Stimulated activated CD4-positive, alpha-beta T cell treated with anti-CD3 and anti-CD28 coated beads, Interleukin-2, amount 100 ng/mL, for 24 hours (primary cell): ENCODE data around the gene MPDZ.
"Not testable (repeated sequence)": the region's sequence is repeated elsewhere in the genome, so short reads cannot be mapped to it uniquely, and the experiment has no call there.

Source experiments
- DNase-seq, 2 donors: peaks; one replicate each; pipeline ENCODE4 v3.0.0-alpha.2; 2020

The MPDZ gene

GRCh38 chr9:13267743-13268142, 11.7 kb downstream of the MPDZ start:
- DNase-seq, result no peak

GRCh38 chr9:13266167-13266566, 13.3 kb downstream of the MPDZ start:
- no peak for DNase-seq

DNA sequence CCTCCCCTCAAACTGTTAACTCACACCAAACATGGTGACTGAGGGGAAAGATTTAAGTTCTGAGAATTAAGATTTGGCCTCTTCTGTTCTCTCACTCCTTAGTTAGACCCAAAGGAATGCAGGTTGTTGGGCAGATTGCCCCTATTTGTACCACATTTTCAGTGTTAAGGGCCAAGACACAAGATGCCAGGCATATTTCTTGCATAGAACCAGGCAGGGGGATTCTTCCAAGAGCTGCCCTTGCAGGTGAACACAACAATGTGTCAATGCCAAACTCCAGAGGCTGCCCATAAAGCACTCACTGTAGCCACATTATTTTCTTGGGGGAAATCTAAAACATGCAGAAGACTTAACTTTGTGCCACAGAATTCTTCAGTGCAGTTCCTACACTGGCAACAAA, 14.7 kb downstream of the MPDZ start:
- DNase-seq, result no peak

DNA sequence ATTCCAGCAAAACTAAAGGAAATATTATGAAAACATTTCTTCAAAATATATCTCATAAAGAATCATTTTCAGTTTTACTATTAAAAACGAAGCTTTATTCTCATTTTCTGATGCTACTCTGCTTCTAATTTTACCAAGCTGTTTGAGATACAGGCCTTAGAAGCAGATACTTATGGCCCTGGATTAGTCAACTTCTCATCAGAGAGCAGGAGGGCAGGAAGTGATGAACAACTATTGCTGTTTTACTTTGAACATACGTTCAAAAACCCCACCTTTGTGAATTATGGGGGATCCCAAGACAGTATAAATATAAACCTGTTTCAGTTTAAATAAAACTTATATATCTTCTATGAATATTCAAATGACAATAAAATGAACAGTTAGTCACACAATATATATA, 16.0 kb downstream of the MPDZ start:
- DNase-seq, result no peak

- DNase-seq, result no peak
Measured at GRCh38 chr9:13252852-13253251, 26.6 kb downstream of the MPDZ start.

DNA sequence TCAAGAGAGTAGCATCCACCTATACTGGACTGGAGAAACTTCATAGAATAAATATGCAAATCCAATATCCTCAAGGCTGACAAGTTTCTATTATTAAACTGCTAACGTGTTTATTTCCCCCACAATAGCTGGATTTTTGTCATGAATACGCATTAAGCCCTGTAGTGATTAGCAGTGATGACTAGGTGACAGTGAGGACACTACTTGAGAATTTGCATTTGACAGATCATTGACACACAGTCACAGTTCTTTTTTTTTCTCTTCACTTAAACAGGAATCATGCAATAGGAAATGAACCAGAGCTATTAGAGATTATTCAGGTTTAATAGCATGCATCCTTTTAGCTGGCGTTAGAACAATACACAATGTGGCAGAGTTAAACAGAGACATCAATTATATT, 35.3 kb downstream of the MPDZ start:
- no peak for DNase-seq

DNA sequence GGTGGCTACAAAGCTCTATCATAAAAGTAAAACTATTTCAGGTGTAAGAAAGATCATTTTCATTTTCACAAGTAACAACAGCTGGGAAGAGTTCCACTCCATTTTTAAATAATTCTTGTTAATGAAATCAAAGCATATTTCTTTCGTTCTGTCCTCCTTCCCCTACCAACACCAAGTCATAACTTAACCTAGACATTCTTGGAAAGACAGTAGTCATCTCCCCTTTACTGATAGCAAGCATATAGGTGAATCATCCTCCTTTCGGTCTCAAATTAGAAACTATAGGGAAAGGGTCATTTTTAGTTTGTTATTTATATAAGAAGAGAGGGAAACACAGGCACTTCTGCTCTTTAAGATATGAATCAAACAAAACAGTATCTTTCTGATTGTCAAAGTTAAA, 38.2 kb downstream of the MPDZ start:
- DNase-seq, result no peak

DNA sequence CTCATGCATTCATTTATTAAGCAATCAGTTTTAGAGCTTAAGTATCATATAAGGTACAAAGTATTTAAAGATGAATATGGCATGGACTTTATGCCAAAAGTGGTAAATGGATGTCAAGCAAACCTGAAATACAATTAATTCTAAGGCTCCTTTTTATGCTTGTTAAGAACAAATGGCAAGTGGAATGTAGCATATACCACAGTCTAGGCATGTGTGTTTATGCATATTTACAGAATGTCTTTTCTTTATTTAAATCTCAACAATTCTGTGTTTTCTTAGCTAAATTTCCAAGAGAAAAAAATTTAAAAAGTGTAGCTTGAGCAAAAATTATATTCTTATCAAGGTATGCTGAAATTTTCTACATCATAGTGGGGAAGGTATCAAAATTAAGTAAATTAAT, 39.8 kb downstream of the MPDZ start:
- no peak for DNase-seq

GRCh38 chr9:13239208-13239607, 40.3 kb downstream of the MPDZ start:
- no peak for DNase-seq

DNA sequence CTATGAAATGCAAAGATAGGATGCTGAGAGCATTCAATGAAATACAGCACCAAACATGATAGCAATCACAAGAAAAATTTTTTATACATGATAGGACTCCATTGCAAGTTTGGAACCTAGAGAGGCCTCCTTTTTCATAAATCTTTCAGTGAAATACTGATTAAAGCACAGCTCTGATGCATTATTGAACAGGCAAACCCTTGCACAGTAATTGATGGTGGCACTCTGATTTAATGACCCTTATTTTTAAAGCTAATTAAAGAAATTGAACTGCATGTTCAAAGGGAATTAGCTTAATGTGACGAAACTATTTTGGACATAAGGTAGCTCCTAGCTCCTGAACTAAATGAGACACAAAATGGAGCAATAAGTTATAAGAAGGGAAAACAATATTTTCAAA, 44.6 kb downstream of the MPDZ start:
- no peak for DNase-seq

DNA sequence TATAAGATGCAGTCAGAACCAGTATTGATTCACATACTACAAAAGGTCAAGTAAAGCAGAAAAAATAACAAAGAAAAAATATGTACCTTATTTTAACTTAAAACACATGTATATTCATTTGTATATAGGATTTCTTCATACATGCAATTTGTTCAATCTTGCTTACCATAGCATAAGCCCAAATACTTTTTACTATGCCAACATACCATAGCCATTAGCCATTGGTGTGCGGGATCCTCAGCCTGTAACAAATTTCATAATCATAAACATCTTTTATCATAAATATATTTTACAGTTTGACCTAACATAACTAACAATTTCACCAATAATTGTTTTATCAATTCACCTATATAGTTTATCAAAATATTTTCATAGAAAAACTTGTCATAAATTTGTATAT, 51.1 kb downstream of the MPDZ start:
- no peak for DNase-seq

DNA sequence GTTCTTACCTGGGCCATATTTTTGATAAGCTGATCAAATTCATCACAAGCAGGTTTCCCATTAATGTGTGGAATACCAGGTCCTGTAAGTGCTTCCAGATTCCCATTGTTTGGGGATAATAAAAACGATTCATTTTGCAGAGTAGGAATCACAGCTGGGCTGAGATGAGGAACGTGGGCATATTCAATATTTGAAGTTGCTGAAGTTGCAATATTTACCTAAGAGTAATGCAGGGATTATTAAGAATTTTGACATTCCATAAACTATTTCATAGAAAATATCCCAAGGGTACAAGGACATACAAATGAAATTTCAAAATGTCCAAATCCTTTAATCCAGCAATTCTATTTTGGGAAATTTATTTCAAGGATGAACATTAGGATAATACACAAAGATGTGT, 55.1 kb downstream of the MPDZ start:
- DNase-seq, result no peak

DNA sequence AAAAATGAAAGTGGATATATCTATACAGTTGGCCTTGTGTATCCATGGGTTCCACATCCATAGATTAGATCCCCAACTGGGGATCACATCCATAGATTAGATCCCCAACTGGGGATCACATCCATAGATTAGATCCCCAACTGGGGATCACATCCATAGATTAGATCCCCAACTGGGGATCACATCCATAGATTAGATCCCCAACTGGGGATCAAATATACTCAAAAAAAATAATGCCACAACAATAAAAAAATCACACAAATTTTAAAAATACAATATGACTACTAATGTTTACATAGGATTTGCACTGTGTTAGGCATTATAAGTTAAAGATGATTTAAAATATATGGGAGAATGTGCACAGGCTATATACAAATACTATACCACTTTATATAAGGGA, 56.8 kb downstream of the MPDZ start:
- not testable (repeated sequence) for DNase-seq

DNA sequence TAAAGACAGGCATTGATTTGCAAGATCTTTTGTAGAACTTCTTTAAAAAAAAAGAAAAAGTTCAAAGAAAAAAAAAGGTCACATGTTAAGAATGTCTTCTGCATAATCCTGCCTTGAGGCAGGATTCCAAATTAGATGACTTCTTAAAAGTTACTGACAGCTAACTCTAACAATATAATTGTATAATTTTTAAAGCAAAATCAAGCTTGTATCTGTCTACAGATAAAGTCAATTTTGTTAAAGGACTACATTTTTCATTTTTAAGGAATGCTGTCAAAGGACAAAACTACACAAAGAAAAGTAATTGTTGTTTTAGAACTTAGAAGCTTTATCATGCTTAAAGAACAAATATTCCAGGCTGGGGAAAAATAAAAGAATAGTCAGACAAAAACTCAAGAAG, 57.8 kb downstream of the MPDZ start:
- no peak for DNase-seq

DNA sequence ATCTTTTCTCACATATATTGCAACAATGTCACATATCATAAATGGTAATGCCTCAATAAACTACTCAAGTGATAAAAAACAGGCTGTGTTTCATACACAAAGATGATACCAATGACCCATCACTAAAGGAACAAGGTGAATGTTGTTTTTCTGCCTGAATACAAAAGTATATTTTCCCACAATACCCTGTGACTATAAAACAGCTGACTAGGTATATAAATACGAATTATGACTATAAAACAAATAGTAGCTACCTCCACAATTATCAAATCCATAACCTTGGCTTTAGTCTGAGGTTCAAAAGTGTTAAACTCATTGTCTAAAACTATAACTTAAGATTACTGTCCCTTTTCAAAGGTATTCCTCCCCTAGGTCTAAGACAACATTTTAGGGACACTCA, 58.7 kb downstream of the MPDZ start:
- no peak for DNase-seq

DNA sequence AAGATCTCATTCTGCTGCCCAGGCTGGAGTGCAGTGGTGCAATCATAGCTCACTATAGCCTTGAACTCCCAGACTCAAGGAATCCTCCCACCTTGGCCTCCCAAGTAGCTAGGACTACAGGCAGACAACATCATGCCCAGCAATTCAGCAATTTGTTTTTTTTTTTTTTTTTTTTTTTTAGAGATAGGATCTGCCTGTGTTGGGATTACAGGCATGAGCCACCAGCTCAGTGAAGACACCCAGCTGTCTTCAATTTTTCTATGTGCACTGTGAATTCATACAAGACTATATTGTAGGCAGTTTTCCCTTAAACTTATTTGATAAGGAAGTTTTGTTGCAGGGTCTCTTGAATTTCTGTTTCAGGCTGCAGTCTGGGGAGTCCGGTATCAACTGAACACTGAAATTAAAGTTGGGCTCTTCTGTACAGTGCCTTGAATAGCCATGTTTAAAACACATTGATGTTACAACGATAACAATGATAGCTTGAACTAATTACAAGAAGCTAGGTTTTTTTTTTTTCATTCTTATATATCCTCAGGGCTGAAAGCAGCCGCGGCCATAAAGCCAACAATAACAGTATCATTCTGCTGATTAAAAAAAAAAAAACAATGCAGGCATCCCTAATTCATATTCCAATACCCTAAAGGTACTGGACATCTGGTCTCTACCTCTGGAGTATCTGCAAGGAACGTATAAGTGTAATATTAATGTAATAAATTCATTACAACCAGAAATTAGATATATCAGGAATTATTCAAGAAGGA, 63.5 kb downstream of the MPDZ start:
- no peak for DNase-seq

DNA sequence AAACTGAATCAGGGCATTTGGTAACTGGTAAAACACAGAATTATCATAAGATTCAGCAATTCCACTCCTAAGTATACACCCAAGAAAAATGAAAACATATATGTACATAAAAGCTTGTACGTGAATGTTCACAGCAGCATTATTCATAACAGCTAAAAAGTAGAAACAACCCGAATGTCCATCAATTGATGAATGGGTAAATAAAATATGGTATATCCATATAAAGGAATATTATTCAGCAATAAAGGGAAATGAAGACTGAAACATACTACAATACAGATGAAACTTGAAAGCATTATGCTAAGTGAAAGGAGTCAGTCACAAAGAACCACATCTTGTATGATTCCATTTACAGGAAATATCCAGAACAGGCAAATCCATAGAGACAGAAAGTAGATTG, 65.5 kb downstream of the MPDZ start:
- no peak for DNase-seq

DNA sequence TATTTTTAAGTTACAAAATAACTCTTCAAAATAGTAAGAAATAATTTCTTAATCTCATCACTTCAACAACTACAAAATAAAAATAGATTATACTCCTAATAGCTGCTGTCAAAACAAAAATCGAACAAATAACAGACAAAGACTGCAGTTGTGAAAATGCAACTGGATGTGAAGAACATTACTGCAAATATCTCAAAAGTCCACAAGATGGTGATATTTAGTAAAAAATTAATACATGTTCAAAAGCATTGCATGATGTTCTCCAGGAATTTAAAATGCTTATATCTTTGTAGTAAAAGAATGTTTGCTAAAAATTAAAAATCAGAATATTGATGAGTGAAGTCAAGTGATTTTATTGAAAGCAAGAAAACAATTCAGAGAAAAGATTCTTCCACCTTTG, 66.2 kb downstream of the MPDZ start:
- no peak for DNase-seq

DNA sequence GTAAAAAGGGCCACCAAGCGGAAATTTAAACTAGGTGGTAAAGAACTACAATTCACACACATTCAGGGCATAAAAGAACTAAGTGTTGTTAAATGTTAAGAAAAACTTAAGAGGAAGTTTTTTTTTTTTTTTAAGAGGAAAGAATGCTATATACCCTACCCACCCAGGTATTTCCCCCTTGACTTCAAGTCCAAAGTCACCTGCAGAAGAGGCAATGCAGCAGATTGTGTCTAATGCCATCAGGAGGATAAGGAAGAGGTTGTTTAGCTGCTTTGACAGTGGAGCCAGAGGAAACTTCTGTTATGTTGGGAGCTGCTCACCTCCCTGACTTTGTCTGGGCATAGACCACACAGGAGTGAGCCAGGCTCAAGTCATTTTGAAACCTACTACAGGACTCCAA, 69.2 kb downstream of the MPDZ start:
- no peak for DNase-seq

DNA sequence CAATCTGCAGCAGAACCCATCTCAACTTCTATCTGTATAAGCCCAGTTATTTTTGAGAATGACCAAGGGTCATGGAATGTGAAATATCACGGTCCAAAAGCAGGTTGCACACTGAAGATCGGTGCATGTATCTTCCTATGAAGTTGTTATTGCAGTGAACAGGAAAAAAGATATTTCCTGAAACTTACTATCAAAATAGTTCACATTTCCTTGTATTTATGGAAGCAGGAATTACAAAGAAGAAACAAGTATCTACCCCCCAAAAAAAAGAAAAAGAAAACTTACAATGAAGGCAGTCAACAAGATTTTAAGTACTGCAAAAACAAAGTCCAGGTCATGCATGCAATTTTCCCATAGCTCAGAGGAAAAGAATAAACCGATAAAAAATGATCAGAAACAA, 70.0 kb downstream of the MPDZ start:
- DNase-seq, result no peak

- DNase-seq, result no peak
Measured at GRCh38 chr9:13205824-13206223, 73.7 kb downstream of the MPDZ start.

- no peak for DNase-seq
Measured at GRCh38 chr9:13190040-13190439, 89.5 kb downstream of the MPDZ start.

DNA sequence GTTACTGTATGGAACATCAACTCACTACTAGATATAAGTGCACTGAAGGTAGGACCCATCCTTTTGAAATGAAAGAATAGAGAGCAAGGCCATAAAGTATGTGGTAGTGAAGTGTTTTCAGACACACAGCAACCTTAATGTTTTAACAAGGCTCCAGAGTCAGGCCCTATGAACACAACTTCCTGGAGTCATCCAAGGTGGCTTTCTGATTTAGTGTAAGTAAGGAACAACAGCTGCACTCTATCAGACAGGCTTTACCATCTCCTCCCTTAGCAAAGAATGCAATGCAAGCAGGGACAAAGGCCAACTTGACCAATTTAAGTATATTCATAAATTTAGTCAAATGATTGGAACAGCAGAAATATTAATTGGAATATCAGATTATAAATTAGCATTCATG, 90.1 kb downstream of the MPDZ start:
- DNase-seq, result no peak

DNA sequence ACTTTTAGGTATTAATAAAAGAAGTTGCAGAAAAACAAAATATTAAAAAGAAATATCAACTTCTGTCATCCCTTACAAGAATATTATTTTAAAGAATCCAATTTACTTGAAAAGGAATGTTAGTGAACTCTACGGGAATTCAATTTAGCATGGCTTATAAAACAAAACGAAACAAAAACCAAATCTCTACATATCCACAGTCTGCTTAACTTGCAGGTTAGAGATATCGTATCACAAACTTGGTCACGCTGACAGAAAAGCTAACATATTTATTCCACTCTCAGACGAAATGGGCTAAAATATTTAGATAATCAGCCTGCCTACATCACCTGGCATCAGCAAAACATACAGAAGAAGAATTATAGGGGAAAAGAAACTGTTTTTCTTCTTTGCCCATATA, 92.7 kb downstream of the MPDZ start:
- no peak for DNase-seq

DNA sequence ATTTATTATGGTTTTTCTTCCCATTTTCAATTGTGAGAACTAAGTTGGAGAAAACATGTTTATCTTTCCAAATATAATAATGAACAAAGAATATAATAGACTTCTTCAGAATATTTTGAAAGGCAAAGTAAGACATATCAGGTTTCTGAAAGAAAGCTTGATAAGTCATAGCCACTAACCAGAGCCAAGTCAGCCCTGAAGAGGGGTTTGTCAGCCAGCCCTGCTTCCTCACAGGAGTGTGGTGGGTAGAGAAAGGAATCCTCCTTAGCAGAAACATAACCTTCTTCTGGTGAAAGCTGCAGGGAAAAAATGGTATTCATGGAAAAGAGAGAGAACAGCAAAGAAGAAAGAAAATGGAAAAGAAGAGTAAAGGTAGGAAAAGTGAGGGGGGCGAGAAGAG, 93.4 kb downstream of the MPDZ start:
- no peak for DNase-seq

DNA sequence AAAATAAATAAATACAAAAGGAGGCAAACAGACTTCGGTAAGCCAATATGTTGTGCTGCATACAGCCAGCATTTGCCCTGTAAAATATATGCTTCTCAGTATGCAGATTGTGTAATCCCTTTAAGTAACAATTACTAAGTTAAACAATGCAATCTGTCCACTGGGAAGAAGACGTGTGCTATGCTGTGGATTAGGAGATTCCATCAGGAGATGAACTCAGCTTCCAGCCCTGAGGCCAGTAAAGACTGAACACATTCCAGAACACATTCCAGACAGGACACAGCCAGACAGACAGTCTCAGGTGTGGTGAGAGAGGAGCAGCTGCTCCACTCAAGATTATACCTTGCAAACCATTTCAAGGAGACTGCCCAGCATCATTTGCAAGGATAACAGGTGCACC, 97.8 kb downstream of the MPDZ start:
- no peak for DNase-seq
